C4-2B (cell line): ENCODE results near the gene STING1.

Experiments used
- H3K27ac ChIP-seq: fragments of 450-650 bp; 2 replicates; pipeline ENCODE4 v1.5.1; 2017
- ZFX ChIP-seq: fragments of 450-650 bp; IDR thresholded peaks from 2 replicates; pipeline ENCODE4 v1.6.1; 2017
- TF ChIP-seq, protein P1 (sequence below): fragments of 450-650 bp; conservative IDR thresholded peaks from 2 replicates; pipeline ENCODE4 v1.5.1; 2017; ENCODE audit warnings: mild to moderate bottlenecking

Gene STING1

DNA sequence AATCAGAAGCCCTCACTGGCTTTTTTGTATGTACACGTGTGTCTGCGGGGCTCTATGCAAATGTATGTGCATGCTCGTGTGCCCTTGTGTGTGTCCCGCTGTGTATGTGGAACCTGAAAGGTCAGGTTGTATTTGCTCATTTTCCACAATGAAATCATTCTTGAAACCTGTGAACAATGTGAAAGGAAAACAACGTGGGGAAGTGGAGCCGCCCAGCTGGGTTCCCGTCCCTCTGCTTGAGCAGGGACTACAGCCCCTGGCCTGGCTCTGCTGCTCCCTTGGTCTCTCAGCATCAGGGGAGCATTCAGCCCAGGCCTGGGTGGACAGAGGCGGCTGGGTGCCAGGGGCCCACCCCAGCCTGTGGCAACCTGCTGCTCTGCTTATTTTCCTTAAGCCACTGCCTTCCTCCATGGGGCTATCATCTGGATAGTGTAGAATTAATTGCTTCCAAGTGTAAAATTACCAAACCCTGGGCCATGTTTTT lies 23.1 kb downstream of the STING1 start:
- no peak overlapping the region for H3K27ac ChIP-seq
- TF ChIP-seq, protein P1, sequence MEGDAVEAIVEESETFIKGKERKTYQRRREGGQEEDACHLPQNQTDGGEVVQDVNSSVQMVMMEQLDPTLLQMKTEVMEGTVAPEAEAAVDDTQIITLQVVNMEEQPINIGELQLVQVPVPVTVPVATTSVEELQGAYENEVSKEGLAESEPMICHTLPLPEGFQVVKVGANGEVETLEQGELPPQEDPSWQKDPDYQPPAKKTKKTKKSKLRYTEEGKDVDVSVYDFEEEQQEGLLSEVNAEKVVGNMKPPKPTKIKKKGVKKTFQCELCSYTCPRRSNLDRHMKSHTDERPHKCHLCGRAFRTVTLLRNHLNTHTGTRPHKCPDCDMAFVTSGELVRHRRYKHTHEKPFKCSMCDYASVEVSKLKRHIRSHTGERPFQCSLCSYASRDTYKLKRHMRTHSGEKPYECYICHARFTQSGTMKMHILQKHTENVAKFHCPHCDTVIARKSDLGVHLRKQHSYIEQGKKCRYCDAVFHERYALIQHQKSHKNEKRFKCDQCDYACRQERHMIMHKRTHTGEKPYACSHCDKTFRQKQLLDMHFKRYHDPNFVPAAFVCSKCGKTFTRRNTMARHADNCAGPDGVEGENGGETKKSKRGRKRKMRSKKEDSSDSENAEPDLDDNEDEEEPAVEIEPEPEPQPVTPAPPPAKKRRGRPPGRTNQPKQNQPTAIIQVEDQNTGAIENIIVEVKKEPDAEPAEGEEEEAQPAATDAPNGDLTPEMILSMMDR: no peak
- TF ChIP-seq ZFX: no peak

DNA sequence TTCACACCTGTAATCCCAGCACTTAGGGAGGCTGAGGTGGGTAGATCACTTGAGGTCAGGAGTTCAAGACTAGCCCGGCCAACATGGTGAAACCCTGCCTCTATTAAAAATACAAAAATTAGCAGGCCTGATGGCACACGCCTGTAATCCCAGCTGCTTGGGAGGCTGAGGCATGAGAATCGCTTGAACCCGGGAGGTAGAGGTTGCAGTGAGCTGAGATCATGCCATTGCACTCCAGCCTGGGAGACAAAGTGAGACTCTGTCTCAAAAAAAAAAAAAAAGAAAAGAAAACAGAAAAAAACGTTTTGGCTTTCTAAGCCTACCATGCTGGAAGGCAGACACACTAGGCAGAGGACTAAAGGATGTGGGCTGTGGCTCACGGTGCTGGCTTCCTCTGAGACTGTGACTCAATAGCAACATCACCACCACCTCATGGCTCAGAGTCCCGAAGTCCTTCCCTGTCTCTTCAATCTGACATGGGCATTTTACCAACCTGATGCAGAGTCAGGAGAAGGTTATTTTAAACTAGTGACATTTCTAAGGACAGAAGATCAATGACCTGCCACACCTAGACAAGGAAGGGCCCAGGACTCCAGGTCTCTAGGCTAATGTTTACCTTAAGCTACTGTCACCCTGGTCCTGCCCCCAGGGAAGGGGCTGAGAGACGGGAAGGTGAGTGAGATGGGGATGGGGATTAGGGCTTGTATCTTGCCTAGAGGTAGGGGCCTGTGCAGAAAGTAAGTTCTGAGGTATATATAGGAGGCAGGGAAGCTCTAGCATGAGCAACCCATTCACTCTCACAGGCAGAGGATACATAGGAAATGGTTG lies 23.8 kb downstream of the STING1 start:
- no peak overlapping the region for H3K27ac ChIP-seq
- TF ChIP-seq, protein P1: no peak
- TF ChIP-seq ZFX: no peak

DNA sequence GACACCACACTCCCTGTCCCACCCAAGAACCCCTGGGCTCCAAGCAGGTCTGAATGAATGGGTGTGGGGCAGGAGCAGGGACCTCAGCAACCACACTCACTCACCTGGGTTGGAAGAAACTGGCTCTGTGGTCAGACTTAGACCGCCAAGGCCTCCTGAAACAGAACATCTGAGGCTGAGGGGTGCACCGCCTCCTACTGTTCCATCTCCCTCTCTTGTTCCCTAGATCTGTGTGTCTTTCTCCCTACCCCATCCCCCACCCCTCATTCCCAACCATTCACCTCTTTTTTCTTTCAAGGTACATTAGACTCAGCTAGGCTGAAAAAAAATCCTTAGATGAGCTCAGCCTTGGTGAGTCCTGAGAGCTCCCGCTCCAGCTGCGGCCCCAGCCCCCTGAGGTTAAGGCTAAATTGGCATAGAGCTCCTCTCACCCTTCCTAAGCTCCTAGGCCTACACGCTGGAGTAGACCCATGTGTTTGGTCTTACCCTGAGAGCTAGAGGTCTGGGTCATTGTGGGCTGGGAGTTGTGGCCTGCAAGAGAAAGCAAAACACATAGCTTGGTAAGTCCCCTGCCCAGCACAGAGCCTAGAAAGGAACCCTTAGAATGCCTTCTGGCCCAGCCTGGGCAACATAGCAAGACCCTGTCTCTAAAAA lies 24.8 kb downstream of the STING1 start:
- no peak overlapping the region for H3K27ac ChIP-seq
- no peak for TF ChIP-seq ZFX

DNA sequence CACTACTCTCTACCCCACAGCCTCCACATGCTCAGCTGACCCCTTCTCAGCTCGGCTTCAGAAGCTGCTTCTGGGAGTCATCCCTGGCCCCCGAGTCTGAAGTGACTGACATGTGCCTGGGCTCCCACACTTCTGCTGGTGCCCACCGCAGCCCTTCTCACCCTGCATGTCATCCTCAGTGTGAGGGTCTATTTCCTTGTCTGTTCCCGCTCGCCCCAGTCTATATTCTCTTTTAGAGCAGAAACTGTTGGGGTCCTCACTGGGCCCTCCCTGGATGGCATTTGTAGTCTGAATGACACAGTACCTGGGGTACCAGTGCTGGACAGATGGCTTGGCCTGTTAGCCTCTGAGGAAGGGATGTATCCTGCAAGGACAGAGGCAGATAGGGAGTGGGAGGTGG lies 25.3 kb downstream of the STING1 start:
- TF ChIP-seq, protein P1: no peak
- TF ChIP-seq ZFX: no peak
- no peak overlapping the region for H3K27ac ChIP-seq

DNA sequence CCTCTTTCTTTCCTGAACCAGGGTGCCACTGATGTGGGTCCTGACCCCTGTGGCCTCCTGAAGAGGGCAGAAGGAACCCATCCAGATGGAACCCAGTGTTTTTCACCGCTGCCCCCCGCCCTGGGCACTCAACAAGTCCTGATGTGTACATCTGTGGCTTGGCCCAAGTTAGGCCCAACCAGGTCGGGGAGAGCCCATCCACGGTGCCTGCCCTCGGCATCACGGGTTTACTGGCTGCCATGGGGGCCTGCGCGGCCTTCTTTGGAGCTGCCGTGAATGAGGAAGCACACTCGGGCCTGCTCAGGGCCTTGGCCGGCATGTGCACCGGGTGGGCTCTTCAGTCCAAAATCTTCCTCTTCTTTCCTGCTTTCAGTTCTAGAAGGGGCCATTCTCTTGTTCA lies 25.8 kb downstream of the STING1 start:
- no peak overlapping the region for H3K27ac ChIP-seq
- TF ChIP-seq ZFX: no peak
- TF ChIP-seq, protein P1: no peak

DNA sequence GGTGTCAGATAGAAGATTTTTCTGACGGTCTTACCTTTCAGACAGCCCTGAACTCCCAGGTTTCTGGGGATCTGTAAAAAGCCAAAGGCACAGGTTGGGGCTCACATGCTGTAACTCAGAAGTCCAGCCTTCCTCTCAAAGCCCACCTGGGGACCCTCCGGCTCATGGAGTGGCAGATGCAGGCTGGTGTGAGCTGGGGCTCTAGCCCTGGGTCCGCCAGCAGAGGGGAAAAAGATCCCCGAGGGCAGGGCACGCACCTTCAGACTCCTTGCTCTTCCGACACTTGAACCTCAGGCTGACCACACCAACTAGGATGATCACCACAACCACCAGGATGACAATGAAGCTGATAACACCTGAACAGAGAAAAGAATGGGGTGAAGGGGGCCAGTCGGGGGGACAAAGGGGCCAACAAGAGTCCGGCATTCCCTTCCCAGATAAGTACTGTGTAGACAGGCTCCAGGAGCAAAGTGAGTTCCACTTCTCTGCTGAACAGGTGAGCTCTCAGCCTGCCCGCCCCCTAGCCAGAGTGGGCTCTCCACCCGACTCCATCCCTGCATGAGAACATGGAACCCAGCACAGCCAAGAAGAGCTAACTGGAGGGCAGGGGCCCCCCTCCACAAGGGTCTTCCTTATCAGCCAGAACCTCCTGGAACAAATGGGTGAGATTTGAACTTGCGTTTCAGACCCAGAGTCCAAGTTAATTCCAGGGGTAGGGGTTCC lies 27.8 kb downstream of the STING1 start:
- H3K27ac ChIP-seq: no peak overlapping the region
- TF ChIP-seq, protein P1: no peak
- TF ChIP-seq ZFX: no peak

DNA sequence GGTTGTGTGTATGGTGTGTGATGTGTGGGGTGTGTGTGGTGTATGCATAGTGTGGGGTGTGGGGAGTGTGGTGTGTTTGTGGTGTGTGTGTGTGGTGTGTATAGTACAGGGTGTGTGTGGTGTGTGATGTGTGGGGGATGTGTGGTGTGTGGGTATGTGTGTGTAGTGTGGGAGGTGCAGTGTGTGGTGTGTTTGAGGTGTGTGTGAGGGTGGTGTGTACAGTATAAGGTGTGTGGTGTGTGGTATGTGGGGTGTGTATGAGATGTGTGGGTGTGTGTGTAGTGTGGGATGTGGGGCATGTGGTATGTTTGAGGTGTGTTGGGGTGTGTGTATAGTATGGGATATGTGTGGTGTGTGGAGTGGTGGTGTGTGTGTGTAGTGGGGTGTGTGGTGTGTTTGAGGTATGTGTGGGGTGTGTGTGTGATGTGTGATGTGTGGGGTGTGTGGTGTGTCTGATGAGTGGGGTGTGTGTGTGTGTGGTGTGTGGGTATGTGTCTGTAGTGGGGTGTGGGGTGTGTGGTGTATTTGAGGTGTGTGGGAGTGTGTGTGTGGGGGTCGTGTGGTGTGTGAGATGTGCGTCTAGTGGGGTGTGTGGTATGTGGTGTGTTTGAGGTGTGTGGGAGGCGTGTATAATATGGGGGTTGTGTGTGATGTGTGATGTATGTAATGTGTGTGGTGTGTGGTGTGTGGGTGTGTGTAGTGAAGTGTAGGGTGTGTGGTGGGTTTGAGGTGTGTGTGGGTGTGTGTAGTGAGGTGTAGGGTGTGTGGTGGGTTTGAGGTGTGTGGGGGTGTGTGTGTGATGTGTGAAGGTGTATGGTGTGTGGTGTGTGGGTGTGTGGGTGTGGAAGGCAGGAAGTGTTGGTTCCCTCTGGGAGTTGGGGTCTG lies 28.6 kb downstream of the STING1 start:
- H3K27ac ChIP-seq: no peak overlapping the region
- TF ChIP-seq ZFX: no peak
- TF ChIP-seq, protein P1: no peak
